HG03460 (cell line): ENCODE measurements around the gene NECTIN4.
"Not testable (repeated sequence)": the region's sequence is repeated elsewhere in the genome, so short reads cannot be mapped to it uniquely, and the experiment has no call there.

ENCODE experiments used
- ATAC-seq: cut with Tn5 transposase; IDR thresholded peaks from one replicate; pipeline ENCODE4 v1.9.1; 2021; ENCODE audit not compliant: unreplicated experiment

NECTIN4 gene

GRCh38 chr1:161089251-161089924 lies at the start of gene NECTIN4:
Gene NECTIN4 (minus strand): TSS chr1:161089558. CDS start chr1:161089296, 262 bp downstream.
- ATAC-seq, result no peak

GRCh38 chr1:161138431-161138830 lies 49.1 kb upstream of the NECTIN4 start:
- no peak for ATAC-seq

GRCh38 chr1:161137881-161138280 lies 48.5 kb upstream of the NECTIN4 start:
- no peak for ATAC-seq

GRCh38 chr1:161133220-161133740 lies 43.9 kb upstream of the NECTIN4 start:
- no peak for ATAC-seq

GRCh38 chr1:161132410-161133219 lies 43.3 kb upstream of the NECTIN4 start, which contains the start of gene DEDD:
Gene DEDD (minus strand): TSS chr1:161132667. CDS start chr1:161124462, 8,205 bp downstream.
- ATAC-seq, result peak; percentile 94

GRCh38 chr1:161131523-161132409 lies 42.4 kb upstream of the NECTIN4 start:
- peak; percentile 5 for ATAC-seq

GRCh38 chr1:161130266-161130665 lies 40.9 kb upstream of the NECTIN4 start:
- ATAC-seq, result no peak

GRCh38 chr1:161128591-161129420 lies 39.4 kb upstream of the NECTIN4 start:
- no peak for ATAC-seq

- ATAC-seq, result no peak
Measured at GRCh38 chr1:161127649-161128048, 38.3 kb upstream of the NECTIN4 start.

- no peak for ATAC-seq
Measured at GRCh38 chr1:161122967-161123366, 33.6 kb upstream of the NECTIN4 start.

- no peak for ATAC-seq
Measured at GRCh38 chr1:161121834-161122233, 32.5 kb upstream of the NECTIN4 start.

- ATAC-seq, result no peak
Measured at GRCh38 chr1:161121042-161121650, 31.8 kb upstream of the NECTIN4 start.

- peak; percentile 47 for ATAC-seq
Measured at GRCh38 chr1:161119092-161119903, 29.9 kb upstream of the NECTIN4 start.

- ATAC-seq, result peak; percentile 87
Measured at GRCh38 chr1:161117759-161118581, 28.6 kb upstream of the NECTIN4 start, which contains the start of the genes NIT1 and PFDN2. Gene NIT1 (plus strand): TSS chr1:161118105. CDS start chr1:161118177, 72 bp downstream. Gene PFDN2 (minus strand): TSS chr1:161118037. CDS start chr1:161118026, 11 bp downstream.

GRCh38 chr1:161115961-161116360 lies 26.6 kb upstream of the NECTIN4 start:
- ATAC-seq, result not testable (repeated sequence)

GRCh38 chr1:161115132-161115711 lies 25.9 kb upstream of the NECTIN4 start:
- no peak for ATAC-seq

GRCh38 chr1:161114556-161114955 lies 25.2 kb upstream of the NECTIN4 start:
- ATAC-seq, result no peak
